ENCODE measurements around the gene CLMP. TPM values are rescaled to one million over a fixed set of nuclear protein-coding genes. Genes with fewer than 3 reads are reported as not detected.

Gene CLMP
- under 0.01 TPM in 2 replicates for total RNA-seq

GRCh38 chr11:123195188-123196059 is at the start of gene CLMP:
Gene CLMP (minus strand): TSS chr11:123195248. CDS start chr11:123194940, 308 bp downstream.
- no peak for DNase-seq (ENCODE audit: low read depth in 2 of 2)

- DNase-seq (ENCODE audit: low read depth in 2 of 2) = no peak
These were observed 47.0 kb upstream of the CLMP start for GRCh38 chr11:123241874-123242543.

- no peak for DNase-seq (ENCODE audit: low read depth in 2 of 2)
These were observed 46.2 kb upstream of the CLMP start for GRCh38 chr11:123241294-123241693.

GRCh38 chr11:123239191-123240150 is 44.4 kb upstream of the CLMP start:
- no peak for DNase-seq (ENCODE audit: low read depth in 2 of 2)

DNA sequence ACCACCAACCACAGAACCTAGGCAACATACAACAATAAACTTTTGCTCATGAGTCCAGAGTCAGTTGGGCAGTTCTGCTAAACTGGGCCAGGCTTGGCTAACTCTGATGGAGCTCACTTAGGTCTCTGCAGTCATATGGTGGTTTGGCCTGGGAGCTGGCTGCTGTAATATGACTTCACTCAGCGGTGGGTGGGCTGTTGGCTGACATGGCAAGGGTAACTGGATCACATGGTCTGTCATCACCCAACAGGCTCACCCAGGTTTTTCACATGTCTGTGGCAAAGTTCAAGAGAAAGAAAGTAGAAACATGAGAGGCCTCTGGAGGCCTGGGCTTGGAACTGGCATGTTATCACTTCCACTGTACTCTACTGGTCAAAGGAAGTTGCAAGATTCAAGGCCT is 43.2 kb upstream of the CLMP start:
- no peak for DNase-seq (ENCODE audit: low read depth in 2 of 2)

DNA sequence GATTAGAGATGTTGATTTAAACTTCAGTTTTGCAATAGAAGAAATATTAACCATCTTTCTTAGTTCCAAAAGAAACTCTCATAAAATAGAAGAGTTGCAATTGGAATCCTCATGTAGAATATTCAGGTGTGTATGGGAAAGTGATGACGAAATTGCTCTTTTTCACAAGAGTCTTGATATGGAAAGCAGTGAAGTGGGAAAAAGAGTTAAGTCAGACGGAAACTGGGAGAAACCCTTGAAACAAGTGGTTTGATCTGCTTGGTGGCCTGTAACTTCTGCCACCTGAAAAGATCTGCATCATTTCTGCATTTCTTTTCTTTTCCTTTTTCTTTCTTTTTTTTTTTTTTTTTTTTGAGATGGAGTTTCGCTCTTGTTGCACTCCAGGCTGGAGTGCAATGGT is 41.8 kb upstream of the CLMP start:
- DNase-seq (ENCODE audit: low read depth in 2 of 2) = no peak

DNA sequence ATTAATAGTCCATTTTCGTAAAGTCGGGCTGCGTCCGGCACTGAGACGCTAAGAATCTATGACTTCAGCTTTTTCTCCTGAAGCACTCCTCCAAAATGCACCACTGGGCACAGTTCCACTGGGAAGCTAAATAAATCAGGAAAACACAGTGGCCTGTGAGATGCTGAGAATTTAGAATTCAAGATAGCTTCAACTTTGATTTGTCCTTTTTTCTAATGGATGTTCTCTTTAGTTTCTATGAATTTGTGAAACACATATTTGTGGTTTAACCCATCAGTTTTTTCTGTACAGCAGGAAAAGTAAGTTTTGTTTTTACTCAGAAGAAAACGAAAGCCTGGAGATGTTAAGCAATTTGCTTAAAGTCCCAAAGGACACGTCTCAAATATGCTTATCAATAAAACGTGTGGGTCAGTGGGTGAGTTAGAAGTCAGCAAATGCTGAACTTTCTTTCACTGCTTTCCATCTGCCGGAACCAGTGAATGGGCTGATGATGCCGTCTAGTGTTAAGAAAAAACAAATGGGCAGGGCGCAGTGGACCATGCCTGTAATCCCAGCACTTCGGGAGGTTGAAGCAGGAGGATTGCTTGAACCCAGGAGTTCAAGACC is 40.7 kb upstream of the CLMP start:
- DNase-seq (ENCODE audit: low read depth in 2 of 2) = no peak

GRCh38 chr11:123235117-123235655 is 40.1 kb upstream of the CLMP start:
- peak; percentile 11 to 48 for DNase-seq (ENCODE audit: low read depth in 2 of 2)

DNA sequence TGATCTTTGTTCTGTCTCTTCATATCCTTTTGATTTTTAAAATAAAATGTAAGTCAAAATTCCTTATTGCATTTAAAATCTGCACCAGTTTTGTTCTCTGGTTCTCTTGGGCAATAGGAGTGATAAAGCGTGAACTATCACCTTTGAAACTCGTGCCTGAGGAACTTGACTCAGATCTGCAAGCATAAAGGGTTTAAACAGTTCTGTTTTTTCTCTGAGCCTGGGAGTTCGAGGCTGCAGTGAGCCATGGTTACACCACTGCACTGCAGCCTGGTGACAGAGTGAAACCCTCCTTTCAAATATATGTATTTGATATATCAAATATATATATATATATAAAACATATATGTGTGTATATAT is 38.9 kb upstream of the CLMP start:
- DNase-seq (ENCODE audit: low read depth in 2 of 2) = no peak

DNA sequence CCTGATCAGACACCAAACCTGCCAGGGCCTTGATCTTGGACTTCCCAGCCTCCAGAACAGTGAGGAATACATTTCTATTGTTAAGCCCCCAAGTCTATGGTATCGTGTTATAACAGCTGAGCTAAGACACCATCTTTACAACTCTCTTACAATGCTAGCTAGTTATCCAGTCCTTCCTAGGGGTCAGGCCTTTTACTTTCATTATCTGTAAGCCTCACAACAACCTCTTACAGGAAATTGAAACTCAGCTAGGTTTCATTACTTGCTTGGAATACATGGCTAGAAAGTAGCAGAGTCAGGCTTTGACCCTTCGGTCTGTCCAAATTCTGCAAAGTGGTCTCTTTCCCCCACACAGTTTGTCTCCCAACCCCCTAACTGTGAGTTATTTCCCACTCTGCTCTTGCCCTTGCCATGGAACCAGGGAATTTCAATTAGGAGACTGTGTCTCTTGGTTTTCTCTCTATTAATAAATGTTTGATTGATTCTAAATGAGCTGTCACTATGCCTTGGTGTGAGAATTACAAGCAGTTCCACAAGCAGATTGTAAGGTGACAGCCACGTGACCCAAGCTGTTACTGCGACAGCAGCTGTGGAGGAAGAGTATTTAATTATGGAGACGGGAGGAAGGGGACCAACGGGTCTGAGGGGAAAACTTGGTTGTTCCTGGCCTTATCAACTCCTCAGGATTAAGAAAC is 38.4 kb upstream of the CLMP start:
- DNase-seq (ENCODE audit: low read depth in 2 of 2) = no peak

DNA sequence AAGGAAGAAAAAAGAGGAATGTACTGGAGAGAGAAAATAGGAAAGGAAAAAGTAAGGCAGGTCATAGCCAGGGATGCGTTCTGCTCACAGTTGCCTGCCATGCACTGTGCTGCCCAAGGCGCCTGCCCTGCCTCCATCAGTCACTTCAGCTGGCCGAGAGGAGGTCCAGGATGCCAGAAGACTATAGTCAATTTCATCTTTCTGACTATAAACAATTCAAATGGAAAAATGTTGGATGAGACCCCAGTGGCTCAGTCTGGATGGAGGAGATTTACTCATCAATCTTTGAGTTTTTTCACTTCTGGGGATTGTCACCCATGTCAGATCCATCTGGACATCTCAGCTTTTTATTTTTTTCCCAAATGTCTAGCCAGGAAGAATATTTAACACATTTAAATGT is 36.7 kb upstream of the CLMP start:
- no peak for DNase-seq (ENCODE audit: low read depth in 2 of 2)

DNA sequence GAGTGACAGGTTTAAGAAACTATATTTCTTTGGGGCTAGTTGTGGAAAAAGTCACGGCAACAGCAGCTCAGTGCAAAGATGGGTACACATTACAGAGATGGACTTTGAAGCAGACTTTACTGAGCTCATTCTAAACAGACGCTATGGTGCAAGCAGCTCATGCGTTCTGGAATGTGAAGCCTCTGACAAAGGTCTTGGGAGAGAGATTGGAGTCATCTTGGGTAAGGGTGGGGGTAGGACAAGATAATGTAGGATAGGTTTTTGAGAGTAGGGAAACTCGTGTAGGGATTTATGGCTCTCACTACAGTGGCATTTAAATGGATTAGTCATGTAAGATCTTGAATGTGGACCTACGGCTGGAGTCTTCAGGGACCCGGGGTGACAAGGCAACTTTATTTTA is 36.2 kb upstream of the CLMP start:
- DNase-seq (ENCODE audit: low read depth in 2 of 2) = no peak

DNA sequence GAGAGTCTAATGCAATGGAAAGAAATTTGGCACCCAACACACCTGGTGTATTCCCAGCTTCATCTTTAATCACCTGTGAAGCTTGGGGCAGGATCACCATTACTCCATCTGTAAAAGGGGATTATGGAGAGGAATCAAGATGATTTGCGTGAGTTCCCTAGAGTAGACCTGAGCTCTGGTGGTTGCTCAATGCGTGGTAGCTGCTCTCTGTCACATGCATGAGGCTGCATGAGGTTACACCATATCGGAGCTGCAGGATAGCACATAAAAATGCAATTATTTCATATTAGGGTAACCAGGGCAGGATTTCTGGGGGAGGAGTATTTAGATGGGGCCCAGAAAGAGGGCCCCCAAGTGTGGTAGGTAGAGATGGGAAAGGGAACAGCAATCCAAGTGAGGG is 35.3 kb upstream of the CLMP start:
- no peak for DNase-seq (ENCODE audit: low read depth in 2 of 2)

DNA sequence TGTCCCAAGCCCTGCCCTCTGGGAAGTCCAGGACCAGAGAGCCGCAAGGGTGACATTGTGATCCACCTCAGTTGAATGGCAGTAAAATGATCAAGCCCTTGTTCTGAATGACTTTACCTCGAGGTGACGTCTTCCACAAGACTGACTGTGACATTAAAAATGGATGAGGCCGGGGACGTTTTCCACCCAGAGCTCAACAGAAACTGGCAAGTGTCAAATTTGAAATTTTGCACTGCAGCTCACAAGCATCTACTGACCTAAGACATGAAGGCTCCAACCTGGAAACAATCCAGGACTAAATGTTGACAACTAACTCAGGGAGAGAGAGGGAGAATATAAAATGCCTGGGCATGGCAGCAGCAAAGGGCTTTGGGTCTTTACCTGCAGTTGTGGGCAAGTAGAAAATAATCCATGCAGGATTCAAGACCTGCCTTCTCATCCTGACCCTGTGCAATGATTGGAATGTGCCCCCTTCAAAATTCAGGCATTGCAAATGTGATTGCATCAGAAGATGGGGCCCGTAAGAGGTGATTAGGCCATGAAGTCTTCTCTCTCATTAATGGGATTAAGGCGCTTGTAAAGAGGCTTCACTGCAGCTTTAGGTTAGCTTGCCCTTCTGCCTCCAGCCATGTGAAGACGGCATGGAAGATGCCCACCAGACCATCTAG is 33.6 kb upstream of the CLMP start:
- no peak for DNase-seq (ENCODE audit: low read depth in 2 of 2)

DNA sequence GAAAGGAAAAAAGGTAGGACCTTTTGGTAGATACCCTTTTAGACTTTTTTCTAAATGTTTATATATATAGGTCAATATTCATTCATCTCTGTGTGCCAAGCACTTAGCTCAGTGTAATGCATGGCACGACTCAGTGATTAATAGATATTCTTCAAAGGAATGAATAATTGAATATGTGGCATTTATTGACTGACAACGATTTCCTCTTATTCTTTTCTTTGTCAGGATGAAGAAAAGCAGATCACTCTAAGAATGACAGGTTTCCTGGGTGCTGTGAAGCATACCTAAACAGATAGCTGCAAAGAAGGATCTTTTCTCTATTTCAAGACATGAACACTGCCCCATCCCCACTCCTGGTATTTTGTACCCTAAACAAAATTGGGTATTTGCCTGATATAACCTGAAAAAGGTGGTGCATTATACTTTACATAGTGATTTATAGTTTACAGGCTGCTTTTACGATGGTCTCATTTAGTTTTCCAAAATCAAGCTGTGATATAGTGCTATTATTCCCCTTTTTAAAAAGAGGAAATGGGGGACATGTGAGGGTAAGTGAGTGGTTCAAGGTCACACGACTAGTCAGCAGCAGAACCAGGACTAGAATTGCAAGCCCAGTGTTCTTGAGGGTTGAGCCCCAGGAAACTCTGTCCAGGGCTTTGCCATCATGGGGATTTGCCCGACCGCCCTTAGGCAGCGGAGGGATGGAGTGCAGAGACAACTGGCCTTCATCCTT is 32.9 kb upstream of the CLMP start:
- DNase-seq (ENCODE audit: low read depth in 2 of 2) = no peak

DNA sequence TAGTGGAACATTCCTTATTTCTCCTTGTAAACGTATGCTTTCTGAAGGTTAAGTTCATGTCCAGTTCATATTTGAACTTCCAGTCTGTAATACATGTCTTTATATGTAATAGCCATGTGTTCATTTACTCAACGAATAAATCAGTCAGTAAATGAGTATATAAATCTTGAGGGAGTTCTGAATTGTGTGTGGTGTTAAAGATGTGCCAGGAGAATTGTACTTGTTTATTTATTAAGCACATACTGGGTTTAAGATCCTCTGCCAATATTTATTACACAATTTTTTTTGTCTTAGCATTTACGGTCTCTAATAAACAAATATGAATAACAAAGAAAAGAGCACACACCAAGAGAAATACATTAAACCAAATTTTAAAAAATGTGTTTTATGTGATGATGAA is 26.5 kb upstream of the CLMP start:
- no peak for DNase-seq (ENCODE audit: low read depth in 2 of 2)

DNA sequence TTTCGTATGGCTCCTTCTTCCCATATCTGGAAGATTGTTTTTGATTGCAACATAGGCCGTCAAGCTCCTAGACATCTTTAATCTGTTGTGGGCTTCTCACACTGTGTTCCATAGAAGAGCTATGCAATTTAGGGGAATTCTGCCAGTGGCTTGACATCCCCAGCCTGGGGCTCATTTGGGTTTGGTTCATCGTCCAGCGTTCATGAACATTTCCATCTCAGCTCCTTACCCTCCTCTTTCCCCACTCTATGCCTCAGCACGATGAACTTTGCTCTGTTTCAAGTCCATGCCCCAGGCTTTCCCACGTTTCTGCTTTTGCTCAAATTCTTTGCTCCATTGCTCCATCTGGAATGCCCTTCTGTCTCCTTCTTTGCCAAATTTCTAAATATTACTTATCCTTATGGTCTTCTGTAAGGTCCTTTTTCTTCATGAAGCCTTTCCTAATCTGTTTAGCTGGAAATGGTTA is 26.1 kb upstream of the CLMP start:
- no peak for DNase-seq (ENCODE audit: low read depth in 2 of 2)

DNA sequence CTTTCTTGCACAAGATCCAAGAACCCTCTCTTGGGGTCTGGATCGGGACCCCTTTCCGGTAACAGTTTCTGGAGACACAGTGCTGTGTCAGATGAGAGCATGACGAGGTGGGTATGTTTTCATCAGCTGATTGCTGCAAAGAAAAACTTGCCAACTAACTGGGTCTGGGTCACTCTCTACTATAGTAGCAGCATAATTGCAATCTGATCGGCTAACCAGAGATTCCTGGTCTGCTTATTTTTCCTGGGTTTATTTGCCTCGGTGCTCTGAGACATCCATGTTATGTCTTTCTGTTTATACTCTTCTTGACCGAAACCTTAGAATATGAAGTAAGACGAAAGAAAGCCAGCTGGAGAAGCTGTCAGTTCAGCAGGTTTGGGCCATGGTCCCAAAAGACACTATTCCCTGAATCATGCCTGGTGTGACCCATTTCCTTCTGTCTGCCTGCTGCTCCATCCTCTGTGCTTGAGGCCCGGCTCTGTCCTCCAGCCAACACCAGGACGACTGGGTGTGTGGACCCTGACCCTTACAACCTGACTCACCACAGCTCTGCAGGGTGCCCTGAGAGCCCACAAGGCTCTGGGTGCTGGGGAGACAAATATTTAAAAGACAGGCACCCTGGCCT is 24.1 kb upstream of the CLMP start:
- no peak for DNase-seq (ENCODE audit: low read depth in 2 of 2)

DNA sequence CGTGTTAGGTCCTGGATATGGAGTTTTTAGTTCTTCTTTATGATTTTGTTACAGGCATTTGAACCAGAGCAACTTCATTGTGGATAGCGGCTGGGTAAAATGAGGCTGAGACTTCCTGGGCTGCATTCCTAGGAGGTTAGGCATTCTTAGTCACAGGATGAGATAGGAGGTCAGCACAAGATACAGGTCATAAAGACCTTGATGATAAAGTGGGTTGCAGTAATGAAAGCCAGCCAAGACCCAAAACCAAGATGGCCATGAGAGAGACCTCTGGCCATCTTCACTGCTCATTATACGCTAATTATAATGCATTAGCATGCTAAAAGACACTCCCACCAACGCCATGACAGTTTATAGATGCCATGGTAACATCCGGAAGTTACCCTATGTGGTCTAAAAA is 23.4 kb upstream of the CLMP start:
- no peak for DNase-seq (ENCODE audit: low read depth in 2 of 2)

Data from dermis microvascular lymphatic vessel endothelial cell (primary cell).